Kidney glomerular epithelial cell (primary cell): Measurements from ENCODE around the gene HSPA1L.
"Not testable (repeated sequence)": the region's sequence is repeated elsewhere in the genome, so short reads cannot be mapped to it uniquely, and the experiment has no call there.

Source experiments
- DNase-seq: peaks from one replicate; lab custom pipeline; 2025; lab: John Stamatoyannopoulos, UW

Gene HSPA1L

GRCh38 chr6:31815025-31815838 is at the start of gene HSPA1L, which contains the start of gene HSPA1A:
Gene HSPA1L, minus strand, starts transcription at chr6:31815283. Its CDS starts 3,311 bp downstream, at chr6:31811972.
Gene HSPA1A, plus strand, starts transcription at chr6:31815543. Its CDS starts 214 bp downstream, at chr6:31815757.
- peak; percentile 98 for DNase-seq

- DNase-seq = no peak
Observed at GRCh38 chr6:31864818-31865204, 49.7 kb upstream of the HSPA1L start.

- DNase-seq = not testable (repeated sequence)
Observed at GRCh38 chr6:31864123-31864562, 49.1 kb upstream of the HSPA1L start.

GRCh38 chr6:31862344-31863235 is 47.5 kb upstream of the HSPA1L start, which contains the start of gene NEU1:
Gene NEU1, minus strand, starts transcription at chr6:31862821. Its CDS starts 45 bp downstream, at chr6:31862776.
- peak; percentile 99 for DNase-seq

- DNase-seq = no peak
Observed at GRCh38 chr6:31861919-31862343, 46.8 kb upstream of the HSPA1L start.

GRCh38 chr6:31861150-31861549 is 46.1 kb upstream of the HSPA1L start:
- no peak for DNase-seq

GRCh38 chr6:31860349-31860748 is 45.3 kb upstream of the HSPA1L start:
- DNase-seq = no peak

GRCh38 chr6:31859923-31860322 is 44.8 kb upstream of the HSPA1L start:
- DNase-seq = no peak

GRCh38 chr6:31858707-31859106 is 43.6 kb upstream of the HSPA1L start:
- DNase-seq = no peak

- DNase-seq = not testable (repeated sequence)
Observed at GRCh38 chr6:31857774-31858173, 42.7 kb upstream of the HSPA1L start.

GRCh38 chr6:31851980-31852718 is 37.1 kb upstream of the HSPA1L start:
- not testable (repeated sequence) for DNase-seq

- peak; percentile 98 for DNase-seq
Observed at GRCh38 chr6:31851485-31851832, 36.4 kb upstream of the HSPA1L start.

- no peak for DNase-seq
Observed at GRCh38 chr6:31850765-31851484, 35.8 kb upstream of the HSPA1L start.

GRCh38 chr6:31847276-31847978 is 32.3 kb upstream of the HSPA1L start:
- DNase-seq = no peak

- no peak for DNase-seq
Observed at GRCh38 chr6:31844507-31844906, 29.4 kb upstream of the HSPA1L start.

GRCh38 chr6:31842053-31842452 is 27.0 kb upstream of the HSPA1L start:
- DNase-seq = no peak

- not testable (repeated sequence) for DNase-seq
Observed at GRCh38 chr6:31839779-31840126, 24.7 kb upstream of the HSPA1L start.

- DNase-seq = no peak
Observed at GRCh38 chr6:31838968-31839367, 23.9 kb upstream of the HSPA1L start.

- not testable (repeated sequence) for DNase-seq
Observed at GRCh38 chr6:31838114-31838553, 23.1 kb upstream of the HSPA1L start.

- no peak for DNase-seq
Observed at GRCh38 chr6:31837369-31838113, 22.5 kb upstream of the HSPA1L start.
